Sigmoid colon (tissue), 7 donors: ENCODE results near the gene TMEM63B. TPM values are rescaled to one million over a fixed set of nuclear protein-coding genes. Genes with fewer than 3 reads are reported as not detected.
"Not testable (repeated sequence)": the region's sequence is repeated elsewhere in the genome, so short reads cannot be mapped to it uniquely, and the experiment has no call there.

ENCODE experiments used
- DNase-seq: peaks from one replicate; pipeline ENCODE4 v3.0.0-alpha.2; 2019
- H3K27ac ChIP-seq, 4 donors: fragments of 200-600 bp; sonication (generic); one replicate each; pipeline ENCODE4 v1.5.1; 2016 to 2019; ENCODE audit warnings: mild to moderate bottlenecking in 1 of 4
- H3K27me3 ChIP-seq, 3 donors: fragments of 200-600 bp; sonication (generic); one replicate each; pipeline ENCODE4 v1.5.1; 2019; ENCODE audit warnings: mild to moderate bottlenecking in 1 of 3
- H3K36me3 ChIP-seq, 4 donors: fragments of 200-600 bp; sonication (generic); one replicate each; pipeline ENCODE4 v1.5.1; 2016 to 2019
- H3K4me1 ChIP-seq, 4 donors: fragments of 200-600 bp; sonication (generic); one replicate each; pipeline ENCODE4 v1.5.1; 2017 to 2019
- H3K4me3 ChIP-seq, 4 donors: fragments of 200-600 bp; sonication (generic); one replicate each; pipeline ENCODE4 v1.5.1; 2017 to 2019; ENCODE audit warnings: mild to moderate bottlenecking in 2 of 4, moderate library complexity in 1 of 4
- H3K9me3 ChIP-seq, 4 donors: fragments of 200-600 bp in 3 of 4; sonication (generic) in 3 of 4; one replicate each; pipeline versions ENCODE4 v1.5.1 to v1.6.1; 2013 to 2019
- EP300 ChIP-seq, 4 donors: sonication (generic); formaldehyde crosslinking; IDR thresholded peaks; one replicate each; pipeline ENCODE4 v1.6.1; 2017; ENCODE audit warnings: antibody characterized with exemption in 4 of 4
- POLR2A ChIP-seq, 2 donors: fragments of 450-650 bp; IDR thresholded peaks; one replicate each; pipeline ENCODE4 v1.6.1; 2016; ENCODE audit warnings: antibody characterized with exemption in 2 of 2, mild to moderate bottlenecking in 2 of 2, moderate library complexity in 2 of 2
- POLR2AphosphoS5 ChIP-seq, 4 donors: sonication (generic); formaldehyde crosslinking; IDR thresholded peaks; one replicate each; pipeline ENCODE4 v1.6.1; 2017; ENCODE audit warnings: antibody characterized with exemption in 4 of 4
- WGBS, 2 donors: extraction: QIAGEN DNeasy Blood & Tissue Kit; methylation state at CpG; one replicate each; pipeline ENCODE4 v1.1.7; 2013; 5-methylcytosine and 5-hydroxymethylcytosine counted together
- intact Hi-C: fragments of 100-400 bp; cut with DNase I; formaldehyde crosslinking; loops from one replicate; pipeline ENCODE4 v1.15.1; 2023
- polyA plus RNA-seq, 3 donors: library from polyadenylated mRNA; stranded (reverse); fragments of 200-250 nt; gene quantifications; one replicate each; pipeline ENCODE4 v1.2.3, GENCODE V29; 2013
- total RNA-seq, 4 donors: library from RNA; depleted of rRNA; stranded (reverse); fragments of >200 nt; gene quantifications; one replicate each; pipeline ENCODE4 v1.1.0, GENCODE V29; 2016
- TF ChIP-seq, protein P1 (sequence below), 4 experiments: fragments of 450-650 bp in 3 of 4; fragments of 200-600 bp in 1 of 4; IDR thresholded peaks; one replicate each; pipeline ENCODE4 v1.5.1; 2016 to 2019; ENCODE audit warnings: antibody characterized with exemption in 4 of 4, mild to moderate bottlenecking in 3 of 4, moderate library complexity in 2 of 4
- donor health status: healthy with polysubstance abuse.
- donor health status: Bipolar disorder and iron deficiency.
- donor health status: healthy.

Gene TMEM63B
- total and polyA plus RNA-seq, 7 donors = 9.0 to 48.5 (median 14.6) TPM

DNA sequence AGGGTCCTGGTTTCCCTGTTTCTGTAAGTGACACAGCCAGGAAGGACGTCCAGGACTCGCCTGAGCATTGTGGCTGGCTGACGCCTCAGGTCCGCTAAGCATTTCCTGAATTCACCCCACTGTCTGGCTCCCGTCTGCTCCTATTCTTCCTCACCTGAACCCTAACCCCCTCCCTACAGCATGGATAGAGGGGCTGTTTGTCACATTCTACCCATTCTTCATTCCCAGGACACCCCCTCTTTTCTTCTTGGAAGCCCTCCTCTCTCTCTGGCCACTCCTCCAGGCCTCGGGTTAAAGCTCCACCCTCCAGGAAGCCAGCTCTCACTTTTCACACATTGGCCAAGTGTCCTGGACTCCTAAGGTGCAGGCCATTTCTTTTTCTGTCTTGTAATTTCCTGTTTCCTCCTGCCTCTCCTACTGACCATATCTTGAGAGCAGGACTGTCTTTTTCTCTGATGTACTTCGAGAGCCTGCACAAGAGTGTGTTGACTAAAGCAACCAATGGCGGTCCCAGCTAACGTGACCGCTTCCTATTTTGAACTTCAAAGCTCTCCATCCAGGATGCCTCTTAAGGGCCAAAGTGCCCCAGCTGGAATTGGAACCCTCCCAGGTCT is 65.2 kb downstream of the TMEM63B start:
- H3K9me3 ChIP-seq = no peaks in the 10 kb centered on the region
- H3K27ac ChIP-seq = peak overlapping the region in 1 of 4 donors; percentile 33
- no peak for DNase-seq
- intact Hi-C loops = no loop called here
- H3K27me3 ChIP-seq = no peaks in the 10 kb centered on the region
- no peak overlapping the region for H3K4me3 ChIP-seq
- H3K36me3 ChIP-seq = no peaks in the 10 kb centered on the region
- TF ChIP-seq EP300 (IDR thresholded peaks at IDR 0.05) = no peak
- TF ChIP-seq, protein P1, sequence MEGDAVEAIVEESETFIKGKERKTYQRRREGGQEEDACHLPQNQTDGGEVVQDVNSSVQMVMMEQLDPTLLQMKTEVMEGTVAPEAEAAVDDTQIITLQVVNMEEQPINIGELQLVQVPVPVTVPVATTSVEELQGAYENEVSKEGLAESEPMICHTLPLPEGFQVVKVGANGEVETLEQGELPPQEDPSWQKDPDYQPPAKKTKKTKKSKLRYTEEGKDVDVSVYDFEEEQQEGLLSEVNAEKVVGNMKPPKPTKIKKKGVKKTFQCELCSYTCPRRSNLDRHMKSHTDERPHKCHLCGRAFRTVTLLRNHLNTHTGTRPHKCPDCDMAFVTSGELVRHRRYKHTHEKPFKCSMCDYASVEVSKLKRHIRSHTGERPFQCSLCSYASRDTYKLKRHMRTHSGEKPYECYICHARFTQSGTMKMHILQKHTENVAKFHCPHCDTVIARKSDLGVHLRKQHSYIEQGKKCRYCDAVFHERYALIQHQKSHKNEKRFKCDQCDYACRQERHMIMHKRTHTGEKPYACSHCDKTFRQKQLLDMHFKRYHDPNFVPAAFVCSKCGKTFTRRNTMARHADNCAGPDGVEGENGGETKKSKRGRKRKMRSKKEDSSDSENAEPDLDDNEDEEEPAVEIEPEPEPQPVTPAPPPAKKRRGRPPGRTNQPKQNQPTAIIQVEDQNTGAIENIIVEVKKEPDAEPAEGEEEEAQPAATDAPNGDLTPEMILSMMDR (IDR thresholded peaks at IDR 0.05) = no peak
- TF ChIP-seq POLR2A (IDR thresholded peaks at IDR 0.05) = no peak
- TF ChIP-seq POLR2AphosphoS5 (IDR thresholded peaks at IDR 0.05) = no peak
- 63 to 67% methylated on average over 10 of the region's 10 CpGs for WGBS, 2 donors
- no peaks in the 10 kb centered on the region for H3K4me1 ChIP-seq

DNA sequence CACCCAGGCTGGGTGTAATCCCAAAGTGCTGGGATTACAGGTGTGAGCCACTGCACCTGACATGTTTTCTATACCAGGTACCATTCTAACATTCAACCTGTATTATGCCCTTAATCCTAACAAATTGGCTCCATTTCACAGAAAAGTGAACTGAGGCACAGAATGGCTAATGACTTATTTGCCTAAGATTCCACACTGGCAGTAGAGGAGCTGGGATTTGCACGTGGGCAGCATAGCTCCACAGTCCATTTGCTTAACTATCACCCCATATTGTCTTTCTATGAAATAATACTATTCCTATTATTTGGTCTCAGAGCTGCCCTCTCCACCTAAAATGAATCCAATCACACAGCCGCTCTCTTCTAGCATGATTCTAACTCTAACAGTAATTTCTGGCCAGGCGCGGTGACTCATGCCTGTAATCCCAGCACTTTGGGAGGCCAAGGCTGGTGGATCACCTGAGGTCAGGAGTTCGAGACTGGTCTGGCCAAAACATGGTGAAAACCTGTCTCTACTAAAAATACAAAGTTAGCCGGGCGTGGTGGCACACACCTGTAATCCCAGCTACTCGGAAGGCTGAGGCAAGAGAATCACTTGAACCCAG is 66.1 kb downstream of the TMEM63B start:
- no peaks in the 10 kb centered on the region for H3K36me3 ChIP-seq
- WGBS, 2 donors = 91 to 93% methylated on average over 8 of the region's 8 CpGs
- no peaks in the 10 kb centered on the region for H3K9me3 ChIP-seq
- intact Hi-C loops = no loop called here
- H3K4me3 ChIP-seq = no peak overlapping the region
- no peak for DNase-seq
- H3K4me1 ChIP-seq = no peaks in the 10 kb centered on the region
- TF ChIP-seq, protein P1 (IDR thresholded peaks at IDR 0.05) = no peak
- no peak for TF ChIP-seq POLR2AphosphoS5 (IDR thresholded peaks at IDR 0.05)
- TF ChIP-seq EP300 (IDR thresholded peaks at IDR 0.05) = no peak
- TF ChIP-seq POLR2A (IDR thresholded peaks at IDR 0.05) = no peak
- H3K27me3 ChIP-seq = no peaks in the 10 kb centered on the region
- no peak overlapping the region for H3K27ac ChIP-seq

DNA sequence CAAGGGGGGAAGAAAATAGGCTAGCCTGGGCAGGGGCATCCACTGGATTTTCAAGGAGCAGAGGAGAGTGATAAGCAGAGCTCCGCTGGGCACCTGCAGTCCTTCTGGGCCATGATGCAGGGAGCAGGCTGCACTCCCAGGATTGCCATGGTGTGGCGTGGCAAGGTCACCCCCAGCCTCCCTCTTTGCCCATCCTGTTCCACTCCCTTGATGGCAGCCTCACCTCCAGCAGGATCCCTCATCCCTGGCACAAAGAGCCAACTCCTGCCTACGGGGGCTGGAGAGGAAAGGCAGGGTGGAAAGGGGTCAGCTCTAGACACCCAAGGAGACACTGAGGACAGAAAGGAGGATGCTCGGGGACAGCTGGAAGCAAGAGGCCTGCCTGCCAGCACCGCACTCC is 67.0 kb downstream of the TMEM63B start:
- Histone ChIP-seq H3K4me1 (no peaks in the 10 kb centered on the region), H3K27me3 (no peaks in the 10 kb centered on the region), H3K9me3 (no peaks in the 10 kb centered on the region), H3K27ac (no peak overlapping the region), H3K4me3 (no peak overlapping the region), H3K36me3 (no peaks in the 10 kb centered on the region)
- TF ChIP-seq, protein P1 (IDR thresholded peaks at IDR 0.05) = no peak
- TF ChIP-seq POLR2AphosphoS5 (IDR thresholded peaks at IDR 0.05) (no peak), EP300 (IDR thresholded peaks at IDR 0.05) (no peak), POLR2A (IDR thresholded peaks at IDR 0.05) (no peak)
- DNase-seq = no peak
- 81 to 89% methylated on average over 5 of the region's 5 CpGs for WGBS, 2 donors
- intact Hi-C loops = no loop called here

DNA sequence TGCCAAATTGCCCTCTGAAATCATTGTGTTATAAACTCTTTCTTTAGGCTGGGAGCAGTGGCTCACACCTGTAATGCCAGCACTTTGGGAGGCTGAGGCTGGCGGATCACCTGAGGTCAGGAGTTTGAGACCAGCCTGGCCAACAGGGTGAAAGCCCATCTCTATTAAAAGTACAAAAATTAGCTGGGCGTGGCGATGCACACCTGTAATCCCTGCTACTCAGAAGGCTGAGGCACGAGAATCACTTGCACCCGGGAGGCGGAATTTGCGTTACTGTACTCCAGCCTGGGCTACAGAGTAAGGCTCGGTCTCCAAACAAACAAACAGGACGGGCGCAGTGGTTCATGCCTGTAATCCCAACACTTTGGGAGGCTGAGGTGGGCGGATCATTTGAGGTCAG is 69.0 kb downstream of the TMEM63B start:
- H3K9me3 ChIP-seq, H3K27ac ChIP-seq, H3K4me1 ChIP-seq, intact Hi-C loops, H3K36me3 ChIP-seq, DNase-seq, H3K27me3 ChIP-seq, H3K4me3 ChIP-seq: not testable (repeated sequence)
- 81 to 91% methylated on average over 11 of the region's 11 CpGs for WGBS, 2 donors

DNA sequence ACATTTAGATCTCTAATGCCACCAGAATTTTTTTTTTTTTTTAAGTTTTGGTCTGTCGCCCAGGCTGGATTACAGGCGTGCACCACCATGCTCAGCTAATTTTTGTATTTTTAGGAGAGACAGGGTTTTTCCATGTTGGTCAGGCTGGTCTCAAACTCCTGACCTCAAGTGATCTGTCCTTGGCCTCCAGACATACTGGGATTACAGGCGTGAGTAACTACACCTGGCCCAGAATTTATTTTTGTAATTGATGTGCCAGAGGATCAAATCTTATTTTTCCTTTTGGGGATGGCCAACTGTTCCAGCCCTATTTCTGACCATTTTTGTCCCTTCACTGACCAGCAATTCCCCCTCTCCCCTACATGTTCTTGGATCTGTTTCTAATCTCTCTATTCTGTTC is 71.3 kb downstream of the TMEM63B start:
- H3K27me3 ChIP-seq = no peaks in the 10 kb centered on the region
- 87 to 88% methylated on average over 3 of the region's 3 CpGs for WGBS, 2 donors
- H3K4me3 ChIP-seq = no peak overlapping the region
- no peak for DNase-seq
- no peak for TF ChIP-seq POLR2AphosphoS5 (IDR thresholded peaks at IDR 0.05)
- TF ChIP-seq, protein P1 (IDR thresholded peaks at IDR 0.05) = no peak
- TF ChIP-seq POLR2A (IDR thresholded peaks at IDR 0.05) = no peak
- no peak for TF ChIP-seq EP300 (IDR thresholded peaks at IDR 0.05)
- intact Hi-C loops = no loop called here
- no peaks in the 10 kb centered on the region for H3K4me1 ChIP-seq
- H3K36me3 ChIP-seq = no peaks in the 10 kb centered on the region
- no peak overlapping the region for H3K27ac ChIP-seq
- no peaks in the 10 kb centered on the region for H3K9me3 ChIP-seq
